NCI-H1694 treated with DMSO at 0.1 percent for 48 hours (cell line): Measurements from ENCODE around the gene TBC1D22A.
A peak's percentile ranks its signal among the peaks of the same experiment; 100 is the strongest.

Experiments used
- DNase-seq: peaks from one replicate; lab custom pipeline; 2025; lab: John Stamatoyannopoulos, UW

Gene TBC1D22A

DNA sequence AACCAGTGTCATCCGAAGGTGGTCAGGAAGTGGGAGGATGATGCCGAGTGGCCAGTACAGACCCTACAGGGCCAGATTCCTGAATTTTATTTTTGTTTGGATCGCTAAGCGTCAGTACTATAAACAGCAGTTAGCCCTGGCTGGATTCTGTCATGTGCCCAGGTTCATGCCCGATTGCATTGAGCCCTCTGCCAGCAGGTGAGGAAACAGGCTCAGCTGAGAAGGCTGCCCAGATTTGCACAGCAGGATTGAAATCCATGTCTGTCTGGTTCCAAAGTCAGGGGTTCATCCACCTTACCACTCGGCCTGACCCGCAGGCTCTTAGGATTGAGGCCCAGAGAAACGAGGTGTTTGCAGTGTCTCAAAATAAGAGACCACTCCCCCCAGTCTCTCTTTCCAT lies 9.1 kb upstream of the TBC1D22A start:
- no peak for DNase-seq

DNA sequence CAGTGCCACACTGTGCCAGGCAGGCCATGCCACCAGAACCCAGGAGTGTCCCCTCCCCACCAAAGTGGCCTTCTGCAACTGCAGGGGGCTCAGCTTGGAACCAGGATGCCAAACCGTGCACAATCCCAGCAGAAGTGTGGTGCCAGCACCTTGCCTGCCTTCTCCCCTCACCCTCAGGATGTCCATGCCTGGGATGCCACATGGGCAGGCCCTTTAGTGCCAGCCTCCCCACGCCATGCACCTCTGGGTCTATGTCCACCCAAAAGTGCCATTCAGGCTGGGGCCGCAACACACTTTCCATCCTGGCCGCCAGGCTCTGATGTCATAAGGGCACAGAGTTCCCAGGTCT lies 8.7 kb upstream of the TBC1D22A start:
- no peak for DNase-seq

DNA sequence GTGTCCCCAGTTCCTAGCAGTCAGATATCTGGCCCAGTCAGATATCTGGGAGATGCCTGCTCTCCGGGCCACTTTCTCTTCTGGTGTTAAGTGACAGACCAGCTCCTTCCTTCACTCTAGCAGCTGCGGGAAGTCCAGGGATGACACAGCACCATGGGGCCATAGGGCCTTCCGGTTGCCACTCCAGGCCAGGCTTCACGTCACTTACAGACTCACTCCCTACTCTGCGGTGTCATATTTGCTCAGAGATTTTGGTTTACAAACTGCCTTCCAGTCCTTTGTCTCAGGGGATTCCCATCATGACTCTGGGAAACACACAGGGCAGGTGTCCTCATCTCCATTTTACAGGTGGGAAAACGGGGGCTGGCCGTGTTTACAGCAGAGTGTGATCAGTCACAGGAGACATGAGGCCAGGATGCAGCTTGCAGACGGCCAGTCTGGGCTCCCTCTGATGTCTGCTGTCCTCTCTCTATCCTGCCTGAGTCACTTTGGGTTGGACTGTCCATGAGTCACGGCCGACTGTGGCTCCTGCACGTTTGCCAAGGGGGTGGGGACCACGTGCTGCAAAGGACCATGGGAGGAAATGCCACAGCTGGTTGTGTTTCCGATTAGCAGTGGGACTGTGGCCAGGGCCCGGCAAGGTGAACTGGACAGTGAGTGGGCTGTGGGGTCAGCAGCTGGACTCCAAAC lies 8.2 kb upstream of the TBC1D22A start:
- no peak for DNase-seq

DNA sequence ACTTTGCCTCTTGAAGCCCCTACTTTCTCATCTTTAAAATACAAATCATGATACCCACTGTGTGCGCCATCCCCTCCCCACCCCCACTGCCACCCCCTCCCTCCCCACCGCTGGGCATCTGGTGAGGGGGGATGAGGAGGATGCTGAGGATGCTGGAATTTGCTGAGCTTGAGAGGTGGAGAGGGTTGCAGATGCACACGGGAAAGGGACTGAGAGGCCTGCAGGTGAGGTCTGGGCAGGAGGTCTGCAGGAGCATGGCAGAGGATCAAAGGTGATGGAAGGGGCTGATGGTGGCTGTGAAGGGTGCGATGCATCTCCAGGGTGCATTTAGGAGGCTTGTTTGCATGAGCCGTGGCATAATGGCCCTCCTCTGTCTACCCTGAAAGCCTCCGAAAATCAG lies 7.6 kb upstream of the TBC1D22A start:
- no peak for DNase-seq

DNA sequence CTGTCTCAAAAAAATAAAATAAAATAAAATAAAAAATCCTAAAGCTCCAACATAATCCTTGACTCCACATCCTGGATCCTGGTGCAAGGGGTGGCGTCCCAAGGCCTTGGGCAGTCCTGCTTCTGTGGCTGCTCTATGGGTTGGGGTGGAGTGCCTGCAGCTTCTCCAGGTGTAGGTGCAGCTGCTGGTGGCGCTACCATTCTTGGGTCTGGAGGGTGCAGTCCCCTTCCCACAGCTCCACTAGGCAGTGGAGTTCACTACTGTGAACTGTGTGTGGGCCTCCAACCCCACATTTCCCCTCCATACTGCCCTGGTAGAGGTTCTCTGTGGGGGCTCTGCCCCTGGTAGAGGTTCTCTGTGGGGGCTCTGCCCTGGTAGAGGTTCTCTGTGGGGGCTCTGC lies 6.9 kb upstream of the TBC1D22A start:
- no peak for DNase-seq

DNA sequence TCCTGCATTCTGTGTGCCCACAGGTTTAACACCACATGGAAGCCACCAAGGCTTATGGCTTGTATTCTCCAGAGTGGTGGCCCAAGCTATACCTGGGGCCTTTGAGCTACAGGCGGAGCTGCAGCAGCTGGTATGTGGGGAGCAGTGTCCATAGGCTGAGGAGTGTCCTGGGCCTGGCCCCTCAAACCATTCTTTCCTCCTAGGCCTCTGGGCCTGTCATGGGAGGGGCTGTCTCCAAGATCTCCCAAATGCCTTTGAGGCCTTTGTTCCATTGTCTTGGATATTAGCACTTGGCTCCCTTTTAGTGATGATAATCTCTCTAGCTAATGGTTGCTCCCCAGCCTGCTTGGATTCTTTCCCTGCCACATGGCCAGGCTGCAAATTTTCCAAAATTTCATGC lies 6.4 kb upstream of the TBC1D22A start:
- DNase-seq = no peak

DNA sequence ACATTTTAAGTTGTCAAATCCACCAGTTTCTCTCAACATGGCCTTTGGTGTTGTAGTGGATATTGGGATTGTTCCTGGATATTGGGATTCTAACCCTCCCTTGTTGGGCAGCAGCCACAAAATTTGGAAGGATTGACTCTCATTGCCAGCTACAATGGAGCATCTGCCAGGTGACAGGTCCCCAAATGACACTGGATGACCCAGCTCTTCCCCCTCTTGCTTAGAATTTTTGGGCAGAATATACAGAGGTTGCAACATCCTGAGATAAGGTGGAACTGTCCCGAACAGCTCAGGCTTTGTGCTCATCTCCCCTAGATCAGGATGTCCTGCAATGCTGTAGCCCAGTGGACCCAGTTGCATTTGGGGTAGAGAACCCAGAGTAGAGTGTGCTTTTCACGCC lies 5.3 kb upstream of the TBC1D22A start:
- DNase-seq = no peak

DNA sequence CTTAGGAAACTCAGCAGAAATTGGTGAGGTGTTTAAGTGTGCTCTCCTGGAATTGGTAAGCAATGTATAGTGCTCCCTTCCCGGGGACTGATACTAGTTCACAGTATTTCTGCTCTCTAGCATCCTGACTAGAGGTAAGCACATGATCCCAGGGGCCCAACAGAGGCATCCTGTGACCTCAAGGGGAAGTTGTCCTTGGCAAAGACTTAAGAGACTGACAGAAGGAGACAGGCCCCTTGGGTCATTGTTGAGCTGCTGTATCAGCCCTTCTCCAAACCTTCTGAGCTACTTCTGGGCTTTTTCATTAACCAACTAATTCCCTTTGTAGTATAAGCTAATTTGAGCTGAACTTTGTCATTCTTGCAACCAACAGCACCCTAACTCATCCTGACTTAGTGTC lies 4.3 kb upstream of the TBC1D22A start:
- no peak for DNase-seq

DNA sequence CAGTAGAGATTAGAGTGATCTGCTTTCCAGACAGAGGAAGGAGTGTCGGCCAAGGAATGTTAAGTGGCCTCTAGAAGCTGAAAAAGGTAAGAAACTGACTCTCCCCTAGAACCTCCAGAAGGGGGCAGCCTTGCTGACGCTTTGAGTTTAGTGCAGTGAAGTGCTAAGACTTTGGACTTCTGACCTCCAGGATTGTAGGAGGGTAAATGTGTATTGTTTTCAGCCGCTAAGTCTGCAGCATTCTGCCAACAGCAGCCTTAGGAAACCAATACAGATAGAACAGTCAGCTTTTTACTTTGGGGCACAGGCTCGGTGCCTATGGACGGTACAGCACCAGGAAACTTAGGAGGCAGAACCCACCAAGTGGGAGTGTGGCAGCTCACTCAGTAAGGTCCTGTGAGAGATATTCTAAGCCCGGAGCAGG lies 3.6 kb upstream of the TBC1D22A start:
- DNase-seq = peak; percentile 16

DNA sequence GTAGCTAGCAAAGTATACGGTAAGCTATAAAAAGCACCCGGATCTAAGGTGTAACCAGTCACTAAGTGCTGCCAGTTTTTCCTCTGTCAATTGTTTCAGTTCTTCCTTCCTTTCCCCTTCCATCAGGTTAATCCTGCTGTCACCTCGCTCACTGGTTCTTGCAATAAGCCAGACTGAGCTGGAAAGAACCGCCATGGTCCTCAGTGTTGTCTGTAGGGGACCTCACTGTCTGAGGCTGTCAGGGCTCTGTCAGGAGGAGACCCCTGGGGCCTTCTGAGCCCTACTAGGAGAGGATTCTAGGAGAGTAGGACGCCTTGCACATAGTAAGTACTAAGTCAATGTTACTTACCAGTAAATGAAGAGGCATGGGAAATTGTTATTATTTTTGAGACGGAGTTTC lies 1.4 kb upstream of the TBC1D22A start:
- no peak for DNase-seq

DNA sequence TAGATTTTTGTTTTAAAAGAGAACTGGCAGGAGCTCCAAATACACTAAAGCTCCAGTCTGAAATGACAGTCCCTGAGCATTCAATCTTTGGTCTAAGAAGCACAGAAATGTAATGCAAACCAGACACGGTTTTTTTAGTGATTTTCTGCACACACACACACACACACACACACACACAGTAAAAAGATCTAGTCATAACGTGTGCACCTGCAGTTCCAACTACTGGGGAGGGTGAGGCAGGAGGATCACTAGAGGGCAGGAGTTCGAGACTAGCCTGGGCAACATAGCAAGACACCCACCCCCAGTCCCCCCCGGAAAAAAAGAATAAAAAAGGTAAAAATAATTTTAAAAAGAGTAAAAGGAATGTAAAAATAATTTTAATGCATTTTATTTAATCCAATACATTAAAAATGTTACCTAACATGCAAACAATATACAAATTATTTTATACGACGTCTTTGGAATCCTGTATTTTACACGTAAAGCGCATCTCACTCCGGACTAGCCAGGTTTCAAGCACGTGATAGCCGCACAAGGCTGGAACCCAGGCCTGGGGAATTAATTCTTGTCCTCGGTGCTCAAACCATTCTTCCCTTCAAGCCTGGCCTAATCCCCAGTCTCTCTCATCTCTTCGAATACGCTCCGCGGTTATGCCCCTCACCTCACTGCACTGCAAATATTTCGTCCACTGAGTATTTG lies 762 bp upstream of the TBC1D22A start:
- DNase-seq = no peak

DNA sequence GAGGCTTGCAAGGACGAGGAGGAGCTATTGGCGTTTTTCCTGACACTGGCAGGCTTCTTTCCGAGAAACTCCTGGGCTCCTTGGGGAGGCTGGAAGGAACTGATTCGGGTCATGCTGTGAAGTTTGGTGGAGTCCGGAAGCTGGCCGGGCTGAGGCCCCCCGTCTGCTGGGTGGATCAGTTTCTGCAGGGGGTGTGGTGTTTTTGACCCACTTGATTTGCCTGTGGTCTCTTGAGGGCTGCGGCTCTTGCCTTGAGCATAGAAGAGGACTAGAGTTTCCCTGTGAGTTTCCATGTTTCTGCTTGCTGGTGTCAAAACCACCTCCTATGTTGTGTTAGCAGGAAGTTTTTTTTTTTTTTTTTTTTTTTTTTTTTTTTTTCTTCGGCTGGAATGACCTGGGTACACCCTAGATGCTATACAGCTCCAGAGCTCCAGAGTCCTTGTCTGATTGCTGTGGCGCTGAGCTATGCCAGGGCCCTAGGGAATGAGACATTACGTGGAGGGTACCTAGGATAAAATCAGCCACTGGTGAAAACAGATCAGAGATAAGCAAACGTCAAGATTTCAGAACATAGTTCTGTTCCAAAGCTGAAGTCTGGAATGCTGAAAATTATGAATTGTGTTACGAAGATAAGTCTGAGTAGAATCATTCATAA lies 728 bp downstream of the TBC1D22A start:
- DNase-seq = no peak

DNA sequence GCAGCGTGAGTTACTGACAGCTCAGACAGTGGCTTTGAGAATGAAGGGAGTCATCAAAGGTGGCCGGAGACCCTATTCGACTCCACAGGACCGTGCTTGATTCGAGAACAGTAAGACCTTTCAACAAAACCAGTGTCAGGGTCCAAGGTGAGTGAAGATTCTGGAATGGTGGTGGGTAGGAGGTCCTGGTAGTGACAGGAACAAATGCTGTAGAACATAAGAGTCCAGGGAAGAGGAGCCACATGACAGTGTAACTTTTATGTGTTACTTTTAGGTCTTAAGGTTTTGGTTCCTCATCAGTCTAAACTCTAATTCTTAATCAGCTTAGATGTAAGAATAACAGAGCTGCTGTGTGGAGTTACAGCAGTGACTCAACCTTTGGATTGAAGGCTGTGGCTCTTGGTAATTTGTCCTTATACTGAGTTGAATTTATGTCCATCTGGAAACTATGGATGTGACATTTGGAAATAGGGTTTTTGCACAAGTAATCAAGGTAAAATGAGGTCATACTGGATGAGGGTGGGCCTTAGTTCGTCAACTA lies 1.8 kb downstream of the TBC1D22A start:
- no peak for DNase-seq

DNA sequence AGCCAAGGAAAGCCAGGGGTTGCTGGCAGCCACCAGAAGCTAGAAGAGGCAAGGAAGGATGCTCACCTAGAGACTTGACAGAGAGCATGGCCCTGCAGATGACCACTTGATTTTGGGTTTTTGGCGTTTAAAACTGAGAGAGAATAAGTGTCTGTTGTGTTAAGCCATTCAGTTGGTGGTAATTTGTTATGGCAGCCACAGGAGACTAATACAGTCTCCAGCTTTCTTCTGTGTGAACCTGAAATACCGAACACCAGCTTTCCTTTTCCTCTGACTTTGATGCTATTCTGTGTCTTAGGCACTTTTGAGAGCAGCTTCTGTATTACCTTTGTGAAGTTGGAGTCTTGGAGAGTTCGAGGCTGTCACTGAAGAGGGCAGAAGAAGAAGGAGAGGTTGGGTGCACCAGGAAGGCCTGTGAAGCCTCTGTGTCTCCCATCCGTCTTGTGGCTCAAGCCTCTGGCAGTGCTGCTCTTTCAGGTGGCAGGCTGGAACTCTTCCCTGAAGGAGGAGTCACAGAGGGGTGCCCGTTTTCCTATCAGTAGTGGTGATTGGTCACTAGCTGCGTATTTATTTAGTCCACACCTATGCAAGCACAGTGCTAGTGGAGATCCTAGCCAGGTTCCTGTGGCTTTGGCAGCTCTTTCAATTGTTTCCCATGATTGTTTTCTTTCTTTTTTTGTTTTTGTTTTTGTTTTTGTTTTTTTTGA lies 2.5 kb downstream of the TBC1D22A start:
- DNase-seq = no peak

DNA sequence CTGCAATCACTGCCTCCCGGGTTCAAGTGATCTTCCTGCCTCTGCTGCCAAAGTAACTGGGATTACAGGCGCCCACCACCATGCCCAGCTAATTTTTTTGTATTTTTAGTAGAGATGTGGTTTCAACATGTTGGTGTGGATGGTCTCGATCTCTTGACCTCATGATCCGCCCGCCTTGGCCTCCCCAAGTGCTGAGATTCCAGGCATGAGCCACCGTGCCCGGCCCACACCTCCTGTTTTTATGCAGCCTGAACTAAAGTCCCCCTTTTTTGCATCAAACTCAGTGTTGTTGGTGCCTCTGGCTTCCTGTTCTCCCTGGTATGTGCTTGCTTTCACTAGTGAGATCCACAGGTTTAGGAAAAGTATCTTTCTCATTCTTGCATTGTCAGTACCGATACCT lies 4.2 kb downstream of the TBC1D22A start:
- DNase-seq = no peak

DNA sequence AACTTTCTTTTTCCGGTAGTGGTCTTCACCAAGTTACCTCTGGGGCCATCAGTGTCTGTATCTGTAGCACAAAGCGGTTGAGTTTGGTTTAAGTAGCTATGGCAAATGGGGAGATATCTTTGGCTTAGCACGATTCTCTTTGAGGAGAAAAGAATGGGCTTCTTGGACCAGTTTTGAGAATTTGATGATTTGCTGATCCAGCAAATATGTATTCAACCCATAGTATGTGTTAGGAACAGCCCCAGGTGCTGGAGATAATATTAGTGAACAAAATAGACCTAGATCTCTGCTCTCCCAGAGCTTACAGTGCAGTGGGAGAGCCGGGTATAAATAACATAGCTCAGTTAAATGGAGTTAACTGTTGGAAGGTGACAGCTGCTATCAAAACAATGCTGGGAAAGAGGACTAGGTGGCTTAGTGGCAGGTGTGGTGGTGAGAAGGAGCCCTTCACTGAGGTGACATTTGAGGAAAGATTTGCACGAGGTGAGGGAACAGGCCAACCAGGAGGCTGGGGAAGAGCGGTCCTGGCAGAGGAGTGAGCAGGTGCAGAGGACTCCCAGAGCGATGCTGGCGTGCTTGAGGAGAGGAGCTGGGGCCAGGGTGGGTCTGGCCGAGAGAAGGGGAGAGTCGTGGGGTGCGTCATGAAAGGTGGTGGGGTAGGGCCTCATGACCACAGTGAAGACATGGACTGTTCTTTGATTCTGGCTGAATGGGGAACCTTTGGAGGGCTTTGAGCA lies 5.0 kb downstream of the TBC1D22A start:
- DNase-seq = no peak

DNA sequence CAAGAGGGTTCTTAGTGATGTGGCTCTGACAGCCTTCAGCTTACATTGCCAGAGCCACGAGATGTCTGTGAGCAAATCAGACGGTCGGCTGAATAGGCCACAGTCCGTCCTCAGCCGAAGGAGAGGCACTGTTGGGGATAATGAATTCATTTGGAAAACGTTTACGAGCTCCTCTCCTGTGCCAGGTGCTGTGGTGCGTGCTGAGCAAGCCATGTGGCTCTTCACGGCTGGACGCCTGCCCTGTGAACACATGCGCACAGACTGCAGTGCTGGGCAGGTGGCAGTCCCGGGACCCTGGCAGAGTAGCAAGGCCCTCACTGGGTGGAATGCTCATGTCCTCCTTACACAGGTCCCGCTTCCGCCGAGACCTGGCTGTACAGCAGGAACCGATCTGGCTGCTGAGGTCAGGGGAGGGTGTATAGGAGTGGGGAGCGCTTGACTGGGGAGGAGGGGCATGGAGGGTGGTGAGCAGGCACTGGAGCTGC lies 6.8 kb downstream of the TBC1D22A start:
- DNase-seq = peak; percentile 71

DNA sequence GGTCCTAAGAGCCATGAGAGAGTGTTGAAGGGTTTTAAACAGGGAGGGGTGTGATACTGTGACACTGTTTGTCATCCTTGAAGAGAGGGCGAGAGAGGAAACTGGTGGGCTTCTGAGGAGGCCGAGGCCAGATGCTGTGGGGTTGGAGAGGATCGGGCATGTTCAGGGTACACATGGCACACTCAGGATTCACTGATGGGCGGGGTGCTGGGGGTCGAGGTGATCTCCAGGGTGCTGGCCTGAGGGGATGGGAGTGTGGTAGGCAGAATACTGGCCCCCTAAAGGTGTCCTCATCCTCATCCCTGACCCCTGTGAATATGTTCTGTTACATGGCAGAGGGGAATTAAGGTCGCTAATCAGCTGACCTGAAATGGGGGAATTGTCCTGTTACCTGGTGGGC lies 7.3 kb downstream of the TBC1D22A start:
- DNase-seq = no peak

DNA sequence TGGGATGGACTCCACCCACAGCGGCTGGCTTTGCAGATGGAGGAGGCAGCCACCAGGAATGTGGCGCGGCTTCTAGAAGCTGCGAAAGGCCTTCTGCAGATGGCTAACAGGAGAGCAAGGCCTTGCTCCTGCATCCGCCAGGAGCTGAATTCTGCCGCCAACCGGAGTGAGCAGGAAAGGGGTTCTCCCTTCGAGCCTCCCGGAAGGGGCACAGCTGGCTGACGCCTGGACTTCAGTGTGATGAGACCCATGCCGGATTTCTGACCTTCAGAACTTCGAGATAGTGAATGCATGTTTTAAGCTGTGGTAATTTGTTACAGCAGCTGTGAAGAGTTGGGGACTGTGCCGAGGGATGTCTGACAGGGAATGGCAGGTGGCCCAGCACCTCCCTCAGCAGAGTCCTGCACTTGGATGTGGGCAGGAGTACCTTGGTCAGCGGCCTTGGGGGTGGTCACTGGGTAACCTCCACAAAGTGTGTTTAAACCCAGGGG lies 7.7 kb downstream of the TBC1D22A start:
- DNase-seq = no peak

DNA sequence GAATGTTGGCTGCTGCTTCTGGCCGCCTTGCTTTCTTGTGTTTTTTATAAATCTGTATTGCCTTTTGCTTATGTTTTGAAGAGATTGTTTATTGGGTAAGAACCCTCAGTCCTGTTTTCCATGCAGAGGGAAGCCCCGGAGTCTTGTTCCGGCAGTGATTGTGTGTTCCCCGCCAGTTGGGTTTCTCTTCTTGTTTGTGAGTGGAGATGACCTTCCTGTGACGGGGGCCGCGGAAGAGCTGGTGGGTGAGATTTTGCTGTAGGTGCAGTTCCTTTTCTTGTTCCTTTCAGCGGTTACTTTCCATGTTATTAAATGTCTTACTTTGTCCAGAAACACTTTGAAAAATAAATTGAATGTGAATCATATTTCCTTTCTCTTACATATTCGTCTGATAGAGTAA lies 8.3 kb downstream of the TBC1D22A start:
- no peak for DNase-seq

DNA sequence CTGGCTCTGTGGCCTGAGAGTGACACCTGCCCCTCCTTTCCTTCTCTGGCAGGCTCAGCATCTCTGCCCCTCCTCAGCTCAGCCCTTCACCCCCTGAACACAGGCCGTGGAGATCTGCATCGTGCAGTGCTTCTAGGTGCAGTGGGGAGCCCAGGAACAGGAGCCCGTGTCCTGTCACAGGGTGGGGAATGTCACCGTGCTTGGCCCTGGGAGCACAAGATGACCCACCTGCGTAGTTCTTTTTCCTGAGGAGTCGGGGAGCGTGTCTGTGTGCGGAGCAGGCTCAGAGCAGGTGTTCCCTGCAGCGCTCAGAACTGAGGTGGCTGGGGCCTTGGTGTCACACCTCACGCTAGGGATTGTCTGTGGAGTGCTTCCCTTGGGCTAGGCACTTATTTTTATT lies 10.6 kb downstream of the TBC1D22A start:
- DNase-seq = no peak
